GM23248 (cell line): Measurements from ENCODE around the gene GGTLC1. TPM values are rescaled to one million over a fixed set of nuclear protein-coding genes. Genes with fewer than 3 reads are reported as not detected.
"Not testable (repeated sequence)": the region's sequence is repeated elsewhere in the genome, so short reads cannot be mapped to it uniquely, and the experiment has no call there.

Experiments
- DNase-seq: peaks from one replicate; pipeline ENCODE4 v3.0.0-alpha.2; 2015
- H2AFZ ChIP-seq: fragments of 200-600 bp; sonication (generic); 2 replicates; pipeline ENCODE4 v1.6.1; 2016; ENCODE audit warnings: antibody characterized with exemption
- H3F3A ChIP-seq: fragments of 200-600 bp; sonication (generic); 2 replicates; pipeline ENCODE4 v1.6.1; 2016; ENCODE audit warnings: mild to moderate bottlenecking, antibody characterized with exemption, mixed run types; ENCODE audit not compliant: insufficient read depth
- H3K27ac ChIP-seq: fragments of 200-600 bp; sonication (generic); 2 replicates; pipeline ENCODE4 v1.5.1; 2016; ENCODE audit warnings: mild to moderate bottlenecking
- H3K27me3 ChIP-seq: fragments of 200-600 bp; sonication (generic); replicated peaks from 2 replicates; pipeline ENCODE4 v1.6.1; 2016; ENCODE audit warnings: mild to moderate bottlenecking; ENCODE audit not compliant: insufficient read depth
- H3K36me3 ChIP-seq: fragments of 200-600 bp; sonication (generic); 2 replicates; pipeline ENCODE4 v1.6.1; 2016; ENCODE audit warnings: low read depth, mild to moderate bottlenecking
- H3K4me1 ChIP-seq: fragments of 200-600 bp; sonication (generic); 2 replicates; pipeline ENCODE4 v1.6.1; 2016; ENCODE audit warnings: mild to moderate bottlenecking; ENCODE audit not compliant: insufficient read depth
- H3K4me2 ChIP-seq: fragments of 200-600 bp; sonication (generic); one replicate; pipeline ENCODE4 v1.6.1; 2016; ENCODE audit warnings: mild to moderate bottlenecking; ENCODE audit not compliant: unreplicated experiment
- H3K4me3 ChIP-seq: fragments of 200-600 bp; sonication (generic); 2 replicates; pipeline ENCODE4 v1.5.1; 2016; ENCODE audit warnings: mild to moderate bottlenecking
- H3K79me2 ChIP-seq: fragments of 200-600 bp; sonication (generic); 2 replicates; pipeline ENCODE4 v1.6.1; 2016; ENCODE audit warnings: mild to moderate bottlenecking; ENCODE audit not compliant: insufficient read depth
- H3K9ac ChIP-seq: fragments of 200-600 bp; sonication (generic); 2 replicates; pipeline ENCODE4 v1.6.1; 2016; ENCODE audit warnings: mild to moderate bottlenecking
- H3K9me2 ChIP-seq: fragments of 200-600 bp; sonication (generic); 2 replicates; pipeline ENCODE4 v1.6.1; 2016; ENCODE audit warnings: mixed run types, mild to moderate bottlenecking, moderate library complexity; ENCODE audit not compliant: insufficient read depth
- H3K9me3 ChIP-seq: fragments of 200-600 bp; sonication (generic); one replicate; pipeline ENCODE4 v1.6.1; 2017; ENCODE audit warnings: low read depth
- H4K20me1 ChIP-seq: fragments of 200-600 bp; sonication (generic); 2 replicates; pipeline ENCODE4 v1.6.0; 2016; ENCODE audit not compliant: insufficient read depth
- WGBS, 2 experiments: methylation state at CpG; one replicate each; pipeline ENCODE4 v1.1.6; 2015 to 2017; ENCODE audit warnings: low lambda C conversion rate in 2 of 2, low coverage in 1 of 2; ENCODE audit errors: missing lambda C conversion rate in 2 of 2; 5-methylcytosine and 5-hydroxymethylcytosine counted together
- in situ Hi-C: fragments of 300-500 bp; cut with MboI; formaldehyde crosslinking; loops from 2 replicates; pipeline ENCODE4 v1.15.0; 2020
- polyA plus RNA-seq: library from polyadenylated mRNA; unstranded; fragments of >200 nt; fragmentation: Nextera tagmentation; extraction: Ambion mirVana; gene quantifications from 2 replicates; pipeline ENCODE4 v1.2.1, GENCODE V29; 2016
- total RNA-seq: library from RNA; depleted of rRNA; stranded (reverse); fragments of >200 nt; shearing (Covaris generic); gene quantifications from 2 replicates; pipeline ENCODE4 v1.2.3, GENCODE V29; 2014

GGTLC1 gene
- total and polyA plus RNA-seq, 2 experiments from 2014 or later: not detected

GRCh38 chr20:23993440-23993839 lies 4.9 kb upstream of the GGTLC1 start:
- not testable (repeated sequence) for H3K4me2 ChIP-seq, H3F3A ChIP-seq, H3K4me3 ChIP-seq, H2AFZ ChIP-seq, H4K20me1 ChIP-seq, H3K27ac ChIP-seq, H3K27me3 ChIP-seq, H3K36me3 ChIP-seq, H3K9me2 ChIP-seq, DNase-seq, H3K9me3 ChIP-seq, H3K9ac ChIP-seq, H3K79me2 ChIP-seq, H3K4me1 ChIP-seq
- in situ Hi-C loops: loop anchor here (25.0 kb wide), 1 partner anchor 306 kb away; the partner anchor contains the start of gene CST4
- 39 to 62% methylated on average over 11 to 12 of the region's 12 CpGs for WGBS, 2 experiments

DNA sequence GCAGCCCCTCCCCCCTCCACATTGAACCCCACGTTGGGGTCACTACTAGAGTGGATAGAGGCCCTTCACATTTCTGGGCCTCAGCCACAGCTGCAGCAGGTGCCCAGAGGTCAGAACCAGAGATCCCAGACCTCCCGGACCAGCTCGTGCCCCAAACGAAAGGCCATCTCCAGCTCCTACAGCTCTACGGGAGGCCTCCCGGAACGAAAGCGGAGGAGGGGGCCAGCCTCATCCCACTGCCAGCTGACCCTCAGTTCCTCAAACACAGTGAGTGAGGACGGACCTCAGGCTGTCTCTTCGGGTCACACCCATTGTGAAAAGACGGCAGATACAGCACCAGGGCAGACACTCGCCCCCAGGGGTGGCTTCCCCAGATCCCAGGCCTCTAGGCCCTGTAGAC lies 1.7 kb upstream of the GGTLC1 start:
- not testable (repeated sequence) for H3K27me3 ChIP-seq, H2AFZ ChIP-seq, H3K36me3 ChIP-seq, H3K27ac ChIP-seq, DNase-seq, H3K4me1 ChIP-seq, H3K4me2 ChIP-seq, H3K9me3 ChIP-seq, H3K9ac ChIP-seq, H3K79me2 ChIP-seq, H4K20me1 ChIP-seq, H3F3A ChIP-seq, H3K4me3 ChIP-seq, H3K9me2 ChIP-seq
- WGBS, 2 experiments: 45 to 50% methylated on average over 11 to 12 of the region's 12 CpGs
- in situ Hi-C loops: loop anchor here (25.0 kb wide), 1 partner anchor 303 kb away; the partner anchor contains the start of gene CST4

DNA sequence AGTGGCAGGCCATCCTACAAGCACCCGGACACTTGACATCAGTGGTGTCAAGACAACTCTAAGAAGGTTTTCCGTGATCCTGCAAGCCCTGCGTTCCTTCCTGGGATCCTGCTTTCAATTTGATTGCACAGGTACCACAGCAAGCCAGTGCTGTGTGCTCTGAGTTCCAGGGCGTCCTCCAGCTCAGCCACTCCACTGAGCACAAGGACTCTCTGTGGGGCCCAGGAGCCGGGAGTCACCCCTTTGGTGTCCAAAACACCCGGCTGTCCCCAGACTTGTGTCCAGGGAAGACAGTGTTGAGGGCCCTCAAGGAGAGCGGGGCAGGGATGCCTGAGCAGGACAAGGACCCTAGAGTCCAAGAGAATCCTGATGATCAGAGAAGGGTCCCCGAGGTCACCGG lies 387 bp upstream of the GGTLC1 start:
- WGBS, 2 experiments: 48 to 67% methylated on average over 4 to 8 of the region's 9 CpGs
- H3K4me1 ChIP-seq, H3F3A ChIP-seq, H3K79me2 ChIP-seq, H3K9me2 ChIP-seq, H3K4me3 ChIP-seq, H3K9ac ChIP-seq, DNase-seq, H3K27me3 ChIP-seq, H3K4me2 ChIP-seq, H3K27ac ChIP-seq, H4K20me1 ChIP-seq, H3K9me3 ChIP-seq, H3K36me3 ChIP-seq, H2AFZ ChIP-seq: not testable (repeated sequence)
- in situ Hi-C loops: loop anchor here (25.0 kb wide), 1 partner anchor 302 kb away; the partner anchor contains the start of gene CST4

- not testable (repeated sequence) for H3K9me2 ChIP-seq, H3K4me3 ChIP-seq, H3K79me2 ChIP-seq, H3K9me3 ChIP-seq, H3K36me3 ChIP-seq, H3K4me1 ChIP-seq, H3F3A ChIP-seq, H3K4me2 ChIP-seq, H4K20me1 ChIP-seq, H3K27ac ChIP-seq, H3K27me3 ChIP-seq, H3K9ac ChIP-seq, H2AFZ ChIP-seq, DNase-seq
- in situ Hi-C loops: loop anchor here (25.0 kb wide), 1 partner anchor 299 kb away; the partner anchor contains the start of gene CST4
- 80% methylated on average over 3 of the region's 3 CpGs for WGBS, 2 experiments
Measured at GRCh38 chr20:23986716-23987115, 1.9 kb downstream of the GGTLC1 start.

- not testable (repeated sequence) for H3K9me3 ChIP-seq, H3F3A ChIP-seq, H3K36me3 ChIP-seq, H3K4me2 ChIP-seq, DNase-seq, H3K4me1 ChIP-seq, H3K9ac ChIP-seq, H3K27ac ChIP-seq, H3K9me2 ChIP-seq, H4K20me1 ChIP-seq, H2AFZ ChIP-seq, H3K4me3 ChIP-seq, H3K27me3 ChIP-seq, H3K79me2 ChIP-seq
- 62 to 64% methylated on average over 12 to 14 of the region's 14 CpGs for WGBS, 2 experiments
- in situ Hi-C loops: loop anchor here (25.0 kb wide), 1 partner anchor 299 kb away; the partner anchor contains the start of gene CST4
Measured at GRCh38 chr20:23986310-23986709, 2.3 kb downstream of the GGTLC1 start.

GRCh38 chr20:23985790-23986225 lies 2.8 kb downstream of the GGTLC1 start:
- DNase-seq, H3K79me2 ChIP-seq, H3K9me3 ChIP-seq, H3K27ac ChIP-seq, H3K4me1 ChIP-seq, H3K9me2 ChIP-seq, H3K27me3 ChIP-seq, H3K4me2 ChIP-seq, H3K4me3 ChIP-seq, H3F3A ChIP-seq, H3K9ac ChIP-seq, H3K36me3 ChIP-seq, H2AFZ ChIP-seq, H4K20me1 ChIP-seq: not testable (repeated sequence)
- 48 to 67% methylated on average over 9 to 17 of the region's 17 CpGs for WGBS, 2 experiments
- in situ Hi-C loops: loop anchor here (25.0 kb wide), 1 partner anchor 299 kb away; the partner anchor contains the start of gene CST4

GRCh38 chr20:23985066-23985789 lies 3.4 kb downstream of the GGTLC1 start:
- not testable (repeated sequence) for DNase-seq, H3F3A ChIP-seq, H3K36me3 ChIP-seq, H2AFZ ChIP-seq, H3K9me3 ChIP-seq, H3K27me3 ChIP-seq, H3K4me3 ChIP-seq, H4K20me1 ChIP-seq, H3K4me2 ChIP-seq, H3K27ac ChIP-seq, H3K9ac ChIP-seq, H3K4me1 ChIP-seq, H3K9me2 ChIP-seq, H3K79me2 ChIP-seq
- in situ Hi-C loops: loop anchor here (25.0 kb wide), 1 partner anchor 298 kb away; the partner anchor contains the start of gene CST4
- WGBS, 2 experiments: 48 to 52% methylated on average over 14 to 15 of the region's 15 CpGs
